ENCODE measurements around the gene SLC4A8.

SLC4A8 gene

DNA sequence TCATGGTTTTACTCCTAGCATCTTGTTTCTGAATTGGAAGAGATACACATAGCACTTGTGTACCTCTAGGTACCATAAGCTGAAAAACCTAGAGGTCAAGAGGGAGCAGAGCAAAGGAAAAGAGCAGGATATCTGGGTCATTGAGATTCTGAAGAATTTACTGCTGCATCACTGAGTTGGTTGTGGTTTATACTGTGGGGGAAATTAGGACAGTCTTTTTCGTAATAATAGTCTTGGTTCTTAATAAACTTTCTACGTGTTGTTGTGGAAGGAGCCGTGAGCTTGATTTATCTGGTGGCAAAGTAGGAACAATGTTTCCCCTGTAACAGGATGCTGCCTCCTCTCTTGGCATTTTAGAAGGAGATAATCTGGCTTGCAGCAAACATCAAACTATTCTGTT lies 80.2 kb downstream of the SLC4A8 start:
- Histone ChIP-seq H2BK12ac (ENCODE audit: low read length in 2 of 2) (no peak overlapping the region), H3K4me2 (ENCODE audit: low read length, poor library complexity, severe bottlenecking) (no peak overlapping the region), H3K4me3 (ENCODE audit: insufficient read depth in 1 of 2, low read depth in 1 of 2, low read length in 2 of 2) (no peak overlapping the region), H3K79me1 (replicated peaks; ENCODE audit: low read length, poor library complexity, severe bottlenecking) (no peaks in the 10 kb centered on the region), H3K36me3 (ENCODE audit: control insufficient read depth in 1 of 2, insufficient read depth in 2 of 2, low read depth in 1 of 2, low read length in 2 of 2) (no peaks in the 10 kb centered on the region), H3K4ac (ENCODE audit: low read depth in 1 of 2, low read length in 2 of 2) (no peak overlapping the region), H2AFZ (ENCODE audit: low read depth, low read length) (no peak overlapping the region), H3K9ac (ENCODE audit: low read length) (no peak overlapping the region), H3K23ac (ENCODE audit: low read length in 2 of 2) (no peak overlapping the region), H3K4me1 (ENCODE audit: control insufficient read depth, insufficient read depth, low read depth, low read length) (no peaks in the 10 kb centered on the region), H2BK120ac (ENCODE audit: low read depth, low read length) (no peak overlapping the region), H3K18ac (ENCODE audit: low read depth in 1 of 2, low read length in 2 of 2) (no peak overlapping the region), H3K27me3 (ENCODE audit: control insufficient read depth in 1 of 2, insufficient read depth in 1 of 2, low read length in 2 of 2) (peaks cover 11 to 25% of the 10 kb centered on the region in 2 experiments), H2BK15ac (ENCODE audit: low read depth, poor library complexity, severe bottlenecking) (no peak overlapping the region), H3K9me3 (ENCODE audit: control insufficient read depth, low read length) (no peaks in the 10 kb centered on the region), H2AK5ac (ENCODE audit: low read length, severe bottlenecking) (no peak overlapping the region), H4K8ac (ENCODE audit: low read length) (no peak overlapping the region), H2BK5ac (ENCODE audit: low read depth, low read length, poor library complexity, severe bottlenecking) (no peak overlapping the region), H3K14ac (ENCODE audit: low read length in 2 of 2) (no peak overlapping the region), H3K27ac (ENCODE audit: low read length, poor library complexity, severe bottlenecking) (no peak overlapping the region), H4K91ac (ENCODE audit: low read length) (no peak overlapping the region)
- 84% methylated on average over 3 of the region's 3 CpGs for WGBS
- DNase-seq = no peak

GRCh38 chr12:51505360-51506105 lies 80.9 kb downstream of the SLC4A8 start:
- Histone ChIP-seq H3K14ac (ENCODE audit: low read length in 2 of 2) (no peak overlapping the region), H2BK12ac (ENCODE audit: low read length in 2 of 2) (no peak overlapping the region), H4K91ac (ENCODE audit: low read length) (no peak overlapping the region), H3K4me1 (ENCODE audit: control insufficient read depth, insufficient read depth, low read depth, low read length) (no peaks in the 10 kb centered on the region), H3K23ac (ENCODE audit: low read length in 2 of 2) (no peak overlapping the region), H2AFZ (ENCODE audit: low read depth, low read length) (no peak overlapping the region), H3K27me3 (ENCODE audit: control insufficient read depth in 1 of 2, insufficient read depth in 1 of 2, low read length in 2 of 2) (peaks cover 11 to 25% of the 10 kb centered on the region in 2 experiments), H3K9ac (ENCODE audit: low read length) (no peak overlapping the region), H2AK5ac (ENCODE audit: low read length, severe bottlenecking) (no peak overlapping the region), H3K79me1 (replicated peaks; ENCODE audit: low read length, poor library complexity, severe bottlenecking) (no peaks in the 10 kb centered on the region), H3K4me3 (ENCODE audit: insufficient read depth in 1 of 2, low read depth in 1 of 2, low read length in 2 of 2) (no peak overlapping the region), H4K8ac (ENCODE audit: low read length) (no peak overlapping the region), H3K18ac (ENCODE audit: low read depth in 1 of 2, low read length in 2 of 2) (no peak overlapping the region), H2BK5ac (ENCODE audit: low read depth, low read length, poor library complexity, severe bottlenecking) (no peak overlapping the region), H2BK120ac (ENCODE audit: low read depth, low read length) (no peak overlapping the region), H3K36me3 (ENCODE audit: control insufficient read depth in 1 of 2, insufficient read depth in 2 of 2, low read depth in 1 of 2, low read length in 2 of 2) (no peaks in the 10 kb centered on the region), H2BK15ac (ENCODE audit: low read depth, poor library complexity, severe bottlenecking) (no peak overlapping the region), H3K27ac (ENCODE audit: low read length, poor library complexity, severe bottlenecking) (no peak overlapping the region), H3K4ac (ENCODE audit: low read depth in 1 of 2, low read length in 2 of 2) (no peak overlapping the region), H3K9me3 (ENCODE audit: control insufficient read depth, low read length) (no peaks in the 10 kb centered on the region), H3K4me2 (ENCODE audit: low read length, poor library complexity, severe bottlenecking) (no peak overlapping the region)
- no peak for DNase-seq
- WGBS = 91% methylated on average over 3 of the region's 6 CpGs

- H3K4me3 ChIP-seq (ENCODE audit: insufficient read depth in 1 of 2, low read depth in 1 of 2, low read length in 2 of 2) = no peak overlapping the region
- no peak overlapping the region for H3K14ac ChIP-seq (ENCODE audit: low read length in 2 of 2)
- no peak overlapping the region for H4K8ac ChIP-seq (ENCODE audit: low read length)
- H3K4ac ChIP-seq (ENCODE audit: low read depth in 1 of 2, low read length in 2 of 2) = no peak overlapping the region
- no peak overlapping the region for H3K27ac ChIP-seq (ENCODE audit: low read length, poor library complexity, severe bottlenecking)
- H4K91ac ChIP-seq (ENCODE audit: low read length) = no peak overlapping the region
- H2BK12ac ChIP-seq (ENCODE audit: low read length in 2 of 2) = no peak overlapping the region
- H3K36me3 ChIP-seq (ENCODE audit: control insufficient read depth in 1 of 2, insufficient read depth in 2 of 2, low read depth in 1 of 2, low read length in 2 of 2) = no peaks in the 10 kb centered on the region
- no peak for DNase-seq
- H3K9ac ChIP-seq (ENCODE audit: low read length) = no peak overlapping the region
- H2AFZ ChIP-seq (ENCODE audit: low read depth, low read length) = no peak overlapping the region
- no peak overlapping the region for H2BK120ac ChIP-seq (ENCODE audit: low read depth, low read length)
- H3K9me3 ChIP-seq (ENCODE audit: control insufficient read depth, low read length) = no peaks in the 10 kb centered on the region
- peaks cover 11 to 31% of the 10 kb centered on the region in 2 experiments for H3K27me3 ChIP-seq (ENCODE audit: control insufficient read depth in 1 of 2, insufficient read depth in 1 of 2, low read length in 2 of 2)
- no peak overlapping the region for H3K18ac ChIP-seq (ENCODE audit: low read depth in 1 of 2, low read length in 2 of 2)
- H3K79me1 ChIP-seq (replicated peaks; ENCODE audit: low read length, poor library complexity, severe bottlenecking) = no peaks in the 10 kb centered on the region
- no peak overlapping the region for H3K23ac ChIP-seq (ENCODE audit: low read length in 2 of 2)
- H2BK15ac ChIP-seq (ENCODE audit: low read depth, poor library complexity, severe bottlenecking) = no peak overlapping the region
- 96% methylated on average over 6 of the region's 6 CpGs for WGBS
- no peak overlapping the region for H2BK5ac ChIP-seq (ENCODE audit: low read depth, low read length, poor library complexity, severe bottlenecking)
- no peak overlapping the region for H2AK5ac ChIP-seq (ENCODE audit: low read length, severe bottlenecking)
- no peak overlapping the region for H3K4me2 ChIP-seq (ENCODE audit: low read length, poor library complexity, severe bottlenecking)
- no peaks in the 10 kb centered on the region for H3K4me1 ChIP-seq (ENCODE audit: control insufficient read depth, insufficient read depth, low read depth, low read length)
Measured at GRCh38 chr12:51507178-51507577, 82.5 kb downstream of the SLC4A8 start.

DNA sequence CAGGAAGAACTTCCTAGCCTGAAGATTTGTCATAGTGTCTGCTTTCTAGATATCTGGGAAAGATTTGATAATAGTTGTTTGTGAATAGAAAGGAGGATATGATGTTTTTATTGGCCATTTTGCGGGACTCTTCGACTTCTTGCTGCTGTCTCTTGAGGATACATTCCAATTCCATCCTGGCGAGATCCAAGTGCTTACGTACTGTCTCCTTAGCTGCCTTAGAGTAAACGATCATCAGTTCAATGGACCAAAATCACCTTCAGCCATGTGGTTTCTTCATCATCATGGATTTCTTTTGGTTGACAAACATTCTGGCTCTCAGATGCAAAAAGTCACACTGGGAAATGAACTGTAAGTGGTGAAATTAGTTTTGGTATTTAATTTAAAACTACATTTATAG lies 83.7 kb downstream of the SLC4A8 start:
- peaks cover 14 to 41% of the 10 kb centered on the region in 2 experiments for H3K27me3 ChIP-seq (ENCODE audit: control insufficient read depth in 1 of 2, insufficient read depth in 1 of 2, low read length in 2 of 2)
- no peak overlapping the region for H2BK120ac ChIP-seq (ENCODE audit: low read depth, low read length)
- H3K18ac ChIP-seq (ENCODE audit: low read depth in 1 of 2, low read length in 2 of 2) = no peak overlapping the region
- H3K36me3 ChIP-seq (ENCODE audit: control insufficient read depth in 1 of 2, insufficient read depth in 2 of 2, low read depth in 1 of 2, low read length in 2 of 2) = no peaks in the 10 kb centered on the region
- no peak overlapping the region for H3K27ac ChIP-seq (ENCODE audit: low read length, poor library complexity, severe bottlenecking)
- no peak overlapping the region for H3K23ac ChIP-seq (ENCODE audit: low read length in 2 of 2)
- no peak overlapping the region for H3K9ac ChIP-seq (ENCODE audit: low read length)
- no peaks in the 10 kb centered on the region for H3K79me1 ChIP-seq (replicated peaks; ENCODE audit: low read length, poor library complexity, severe bottlenecking)
- no peak overlapping the region for H2AK5ac ChIP-seq (ENCODE audit: low read length, severe bottlenecking)
- H3K4me2 ChIP-seq (ENCODE audit: low read length, poor library complexity, severe bottlenecking) = no peak overlapping the region
- no peak overlapping the region for H3K4me3 ChIP-seq (ENCODE audit: insufficient read depth in 1 of 2, low read depth in 1 of 2, low read length in 2 of 2)
- no peaks in the 10 kb centered on the region for H3K9me3 ChIP-seq (ENCODE audit: control insufficient read depth, low read length)
- H2BK5ac ChIP-seq (ENCODE audit: low read depth, low read length, poor library complexity, severe bottlenecking) = no peak overlapping the region
- H2BK15ac ChIP-seq (ENCODE audit: low read depth, poor library complexity, severe bottlenecking) = no peak overlapping the region
- H2AFZ ChIP-seq (ENCODE audit: low read depth, low read length) = no peak overlapping the region
- 95% methylated on average over 4 of the region's 5 CpGs for WGBS
- H3K14ac ChIP-seq (ENCODE audit: low read length in 2 of 2) = no peak overlapping the region
- no peak overlapping the region for H4K8ac ChIP-seq (ENCODE audit: low read length)
- no peak overlapping the region for H3K4ac ChIP-seq (ENCODE audit: low read depth in 1 of 2, low read length in 2 of 2)
- no peak overlapping the region for H2BK12ac ChIP-seq (ENCODE audit: low read length in 2 of 2)
- no peak for DNase-seq
- H4K91ac ChIP-seq (ENCODE audit: low read length) = no peak overlapping the region
- H3K4me1 ChIP-seq (ENCODE audit: control insufficient read depth, insufficient read depth, low read depth, low read length) = no peaks in the 10 kb centered on the region
